ENCODE data around the gene DYNC1H1. TPM values are rescaled to one million over a fixed set of nuclear protein-coding genes. Genes with fewer than 3 reads are reported as not detected.
A peak's percentile ranks its signal among the peaks of the same experiment; 100 is the strongest.

Gene DYNC1H1
- total and polyA plus RNA-seq, 2 donors (not counting 1 experiment from before 2014, with no cell fraction given), result 128 to 677 TPM

DNA sequence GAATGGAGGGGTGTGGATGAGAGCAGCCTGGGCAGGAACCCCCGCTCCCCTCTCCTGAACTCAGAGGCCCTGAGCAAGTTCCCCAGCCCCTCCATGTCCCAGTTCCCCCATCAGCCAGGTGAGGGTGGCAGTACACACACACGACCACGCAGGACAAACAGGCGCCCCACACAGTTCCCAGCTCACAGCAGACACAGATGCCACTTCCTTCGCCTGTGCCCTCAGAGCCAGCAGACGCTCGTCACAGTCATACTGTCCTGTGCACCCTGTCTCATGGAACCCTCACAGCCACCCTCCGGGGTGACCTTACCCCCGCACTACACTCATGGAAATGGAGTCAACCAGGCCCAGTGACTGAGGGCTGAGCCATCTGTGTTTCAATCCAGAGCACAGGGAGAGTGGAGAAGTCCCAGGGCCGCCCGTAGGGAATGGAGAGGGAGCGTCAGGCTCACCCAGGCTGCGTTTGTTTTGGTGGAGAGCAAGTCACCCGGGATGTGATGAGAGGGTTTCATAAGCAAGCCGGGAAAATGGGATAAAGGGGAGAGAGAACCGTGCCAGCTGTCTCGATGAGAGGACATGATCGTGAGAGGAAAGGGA, 47.5 kb upstream of the DYNC1H1 start:
- peak in 1 of 2 donors; percentile 73 for DNase-seq (ENCODE audit: low read depth in 2 of 2)
- Histone ChIP-seq H3K79me2 (ENCODE audit: control insufficient read depth, insufficient read depth, low read length) (no peaks in the 10 kb centered on the region), H3K4me2 (ENCODE audit: extremely low read depth, insufficient read depth, low read length) (no peak overlapping the region), H3K36me3 (ENCODE audit: control insufficient read depth, insufficient read depth, low read length) (no peaks in the 10 kb centered on the region), H4K20me1 (ENCODE audit: control insufficient read depth, extremely low read depth, insufficient read depth, low read length) (no peaks in the 10 kb centered on the region), H3K4me3 (replicated peaks in 1 of 4; ENCODE audit: control extremely low read depth in 1 of 4, insufficient read depth in 1 of 4, low read depth in 3 of 4, low read length in 4 of 4) (no peak overlapping the region), H3K27ac (ENCODE audit: insufficient read depth, low read length) (no peak overlapping the region), H3K9ac (ENCODE audit: insufficient read depth, low read length) (no peak overlapping the region), H3K4me1 (ENCODE audit: control insufficient read depth, extremely low read depth, insufficient read depth, low read length) (no peaks in the 10 kb centered on the region), H3K27me3 (ENCODE audit: control insufficient read depth, insufficient read depth, low read length) (no peaks in the 10 kb centered on the region), H3K9me3 (ENCODE audit: control insufficient read depth, insufficient read depth, low read depth, low read length) (no peaks in the 10 kb centered on the region), H2AFZ (ENCODE audit: low read length) (no peak overlapping the region)
- no peak for TF ChIP-seq EZH2 (IDR thresholded peaks at IDR 0.05; ENCODE audit: low read length, missing control alignments)
- TF ChIP-seq, protein P1, sequence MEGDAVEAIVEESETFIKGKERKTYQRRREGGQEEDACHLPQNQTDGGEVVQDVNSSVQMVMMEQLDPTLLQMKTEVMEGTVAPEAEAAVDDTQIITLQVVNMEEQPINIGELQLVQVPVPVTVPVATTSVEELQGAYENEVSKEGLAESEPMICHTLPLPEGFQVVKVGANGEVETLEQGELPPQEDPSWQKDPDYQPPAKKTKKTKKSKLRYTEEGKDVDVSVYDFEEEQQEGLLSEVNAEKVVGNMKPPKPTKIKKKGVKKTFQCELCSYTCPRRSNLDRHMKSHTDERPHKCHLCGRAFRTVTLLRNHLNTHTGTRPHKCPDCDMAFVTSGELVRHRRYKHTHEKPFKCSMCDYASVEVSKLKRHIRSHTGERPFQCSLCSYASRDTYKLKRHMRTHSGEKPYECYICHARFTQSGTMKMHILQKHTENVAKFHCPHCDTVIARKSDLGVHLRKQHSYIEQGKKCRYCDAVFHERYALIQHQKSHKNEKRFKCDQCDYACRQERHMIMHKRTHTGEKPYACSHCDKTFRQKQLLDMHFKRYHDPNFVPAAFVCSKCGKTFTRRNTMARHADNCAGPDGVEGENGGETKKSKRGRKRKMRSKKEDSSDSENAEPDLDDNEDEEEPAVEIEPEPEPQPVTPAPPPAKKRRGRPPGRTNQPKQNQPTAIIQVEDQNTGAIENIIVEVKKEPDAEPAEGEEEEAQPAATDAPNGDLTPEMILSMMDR (conservative IDR thresholded peaks at IDR 0.05 in 1 of 2, IDR thresholded peaks at IDR 0.05 in 1 of 2; ENCODE audit: low read depth in 1 of 2, low read length in 2 of 2), result no peak

DNA sequence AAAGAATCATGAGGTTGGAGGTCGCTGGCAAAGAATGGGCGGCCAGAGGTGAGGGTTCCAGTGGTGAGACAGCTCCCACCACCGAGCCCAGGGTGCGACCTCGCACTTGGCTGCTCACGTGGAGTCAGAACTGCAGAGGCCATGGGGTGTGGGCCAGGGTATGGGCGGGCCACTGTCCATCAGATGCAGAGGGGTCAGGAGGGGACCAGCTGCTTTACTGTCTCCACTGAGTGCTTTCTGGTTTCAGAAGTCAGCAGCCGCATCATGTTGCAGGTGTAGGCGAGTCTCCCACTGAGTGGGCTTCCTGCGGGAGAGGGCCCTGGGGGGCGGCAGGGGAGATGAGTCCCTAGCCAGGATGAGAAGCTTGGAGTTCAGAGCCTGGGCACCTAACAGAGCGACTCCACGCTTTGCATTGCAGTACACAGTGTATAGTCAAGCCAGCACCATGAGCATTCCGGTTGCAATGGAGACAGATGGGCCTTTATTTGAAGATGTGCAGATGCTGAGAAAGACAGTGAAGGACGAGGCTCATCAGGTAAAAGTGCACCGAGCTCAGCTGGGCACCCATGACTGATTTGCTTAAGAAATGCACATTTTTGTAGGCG, 46.9 kb upstream of the DYNC1H1 start:
- no peak for DNase-seq (ENCODE audit: low read depth in 2 of 2)
- TF ChIP-seq EZH2 (IDR thresholded peaks at IDR 0.05; ENCODE audit: low read length, missing control alignments), result no peak
- TF ChIP-seq, protein P1 (conservative IDR thresholded peaks at IDR 0.05 in 1 of 2, IDR thresholded peaks at IDR 0.05 in 1 of 2; ENCODE audit: low read depth in 1 of 2, low read length in 2 of 2), result no peak
- no peaks in the 10 kb centered on the region for H3K27me3 ChIP-seq (ENCODE audit: control insufficient read depth, insufficient read depth, low read length)
- H3K36me3 ChIP-seq (ENCODE audit: control insufficient read depth, insufficient read depth, low read length), result no peaks in the 10 kb centered on the region
- H2AFZ ChIP-seq (ENCODE audit: low read length), result no peak overlapping the region
- H3K9ac ChIP-seq (ENCODE audit: insufficient read depth, low read length), result no peak overlapping the region
- H3K4me3 ChIP-seq (replicated peaks in 1 of 4; ENCODE audit: control extremely low read depth in 1 of 4, insufficient read depth in 1 of 4, low read depth in 3 of 4, low read length in 4 of 4), result peak overlapping the region in 1 of 4 experiments; percentile 8
- no peaks in the 10 kb centered on the region for H3K79me2 ChIP-seq (ENCODE audit: control insufficient read depth, insufficient read depth, low read length)
- H3K9me3 ChIP-seq (ENCODE audit: control insufficient read depth, insufficient read depth, low read depth, low read length), result no peaks in the 10 kb centered on the region
- no peaks in the 10 kb centered on the region for H4K20me1 ChIP-seq (ENCODE audit: control insufficient read depth, extremely low read depth, insufficient read depth, low read length)
- no peak overlapping the region for H3K4me2 ChIP-seq (ENCODE audit: extremely low read depth, insufficient read depth, low read length)
- no peak overlapping the region for H3K27ac ChIP-seq (ENCODE audit: insufficient read depth, low read length)
- no peaks in the 10 kb centered on the region for H3K4me1 ChIP-seq (ENCODE audit: control insufficient read depth, extremely low read depth, insufficient read depth, low read length)

DNA sequence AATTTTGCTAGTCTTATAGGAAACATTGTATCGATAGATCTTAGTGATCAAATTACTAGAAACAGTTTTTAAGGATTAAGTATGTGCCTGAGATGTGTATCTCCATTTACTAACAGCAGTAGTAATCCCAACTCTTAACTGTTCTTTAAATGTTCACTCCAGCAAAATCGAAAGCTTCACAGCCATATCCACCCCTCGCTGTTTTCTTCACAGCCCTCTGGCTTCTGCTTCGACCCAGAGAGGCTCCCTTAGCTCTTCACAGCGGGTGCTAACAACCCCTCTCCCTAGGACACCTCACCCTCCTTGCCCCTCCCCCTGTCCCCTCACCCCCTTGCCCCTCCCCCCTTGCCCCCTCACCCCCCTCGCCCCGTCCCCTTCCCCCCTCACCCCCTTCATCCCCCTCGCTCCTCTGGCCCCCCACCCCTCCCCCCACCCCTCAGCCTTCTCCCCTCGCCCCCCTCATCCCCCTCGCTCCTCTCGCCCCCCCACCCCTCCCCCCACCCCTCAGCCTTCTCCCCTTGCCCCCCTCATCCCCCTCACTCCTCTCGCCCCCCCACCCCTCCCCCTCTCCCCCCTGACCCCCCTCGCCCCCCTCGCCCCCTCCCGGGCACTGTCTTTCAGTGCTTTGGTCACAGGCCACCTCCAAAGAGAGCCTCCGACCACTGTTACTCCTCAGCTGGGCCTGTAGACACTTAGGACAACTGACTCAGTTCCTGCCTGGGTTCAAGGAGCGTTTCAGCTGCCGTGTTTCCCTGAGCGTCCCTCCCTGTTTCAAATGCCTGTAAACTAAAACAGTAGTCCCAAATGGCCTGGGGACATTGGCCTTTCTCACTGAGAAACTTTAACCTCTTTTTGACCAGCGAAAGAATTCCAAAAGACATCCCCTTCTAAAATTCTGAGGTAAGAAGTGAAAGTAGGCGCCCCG, 46.0 kb upstream of the DYNC1H1 start:
- Histone ChIP-seq H3K9ac (ENCODE audit: insufficient read depth, low read length) (no peak overlapping the region), H3K9me3 (ENCODE audit: control insufficient read depth, insufficient read depth, low read depth, low read length) (no peaks in the 10 kb centered on the region), H3K4me2 (ENCODE audit: extremely low read depth, insufficient read depth, low read length) (no peak overlapping the region), H2AFZ (ENCODE audit: low read length) (no peak overlapping the region), H3K4me3 (replicated peaks in 1 of 4; ENCODE audit: control extremely low read depth in 1 of 4, insufficient read depth in 1 of 4, low read depth in 3 of 4, low read length in 4 of 4) (peak overlapping the region in 1 of 4 experiments; percentile 8), H3K27ac (ENCODE audit: insufficient read depth, low read length) (no peak overlapping the region), H3K4me1 (ENCODE audit: control insufficient read depth, extremely low read depth, insufficient read depth, low read length) (no peaks in the 10 kb centered on the region), H3K27me3 (ENCODE audit: control insufficient read depth, insufficient read depth, low read length) (no peaks in the 10 kb centered on the region), H4K20me1 (ENCODE audit: control insufficient read depth, extremely low read depth, insufficient read depth, low read length) (no peaks in the 10 kb centered on the region), H3K79me2 (ENCODE audit: control insufficient read depth, insufficient read depth, low read length) (no peaks in the 10 kb centered on the region), H3K36me3 (ENCODE audit: control insufficient read depth, insufficient read depth, low read length) (no peaks in the 10 kb centered on the region)
- DNase-seq (ENCODE audit: low read depth in 2 of 2), result peak in 1 of 2 donors; percentile 7
- no peak for TF ChIP-seq EZH2 (IDR thresholded peaks at IDR 0.05; ENCODE audit: low read length, missing control alignments)
- TF ChIP-seq, protein P1 (conservative IDR thresholded peaks at IDR 0.05 in 1 of 2, IDR thresholded peaks at IDR 0.05 in 1 of 2; ENCODE audit: low read depth in 1 of 2, low read length in 2 of 2), result no peak

Measured in fibroblast of lung (primary cell).